ENCODE data around the gene PUM2.
"Not testable (repeated sequence)": the region's sequence is repeated elsewhere in the genome, so short reads cannot be mapped to it uniquely, and the experiment has no call there.

PUM2 gene

DNA sequence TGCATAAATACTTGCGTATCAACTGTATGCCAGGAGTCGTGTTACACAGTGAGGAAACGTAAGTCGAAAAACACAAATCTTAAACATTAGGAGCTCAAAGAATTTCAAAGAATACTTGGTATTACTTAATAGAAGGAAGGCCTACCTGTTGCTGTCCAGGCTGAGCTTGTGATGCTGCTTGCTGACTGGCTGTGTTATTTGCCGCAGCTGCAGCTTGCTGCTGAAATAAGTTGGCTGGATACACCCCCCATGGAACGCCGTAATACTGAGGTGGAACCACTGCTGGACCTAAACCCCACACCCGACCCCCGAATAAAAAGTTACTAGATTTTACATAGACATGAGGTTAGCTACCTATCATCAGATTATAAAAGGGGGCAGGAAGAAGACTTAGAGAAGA, 56.4 kb downstream of the PUM2 start:
- no peak for DNase-seq (ENCODE audit: low read depth)

GRCh38 chr2:20292984-20293383, 57.7 kb downstream of the PUM2 start:
- DNase-seq (ENCODE audit: low read depth): no peak

- no peak for DNase-seq (ENCODE audit: low read depth)
Observed at GRCh38 chr2:20291846-20292408, 58.7 kb downstream of the PUM2 start.

DNA sequence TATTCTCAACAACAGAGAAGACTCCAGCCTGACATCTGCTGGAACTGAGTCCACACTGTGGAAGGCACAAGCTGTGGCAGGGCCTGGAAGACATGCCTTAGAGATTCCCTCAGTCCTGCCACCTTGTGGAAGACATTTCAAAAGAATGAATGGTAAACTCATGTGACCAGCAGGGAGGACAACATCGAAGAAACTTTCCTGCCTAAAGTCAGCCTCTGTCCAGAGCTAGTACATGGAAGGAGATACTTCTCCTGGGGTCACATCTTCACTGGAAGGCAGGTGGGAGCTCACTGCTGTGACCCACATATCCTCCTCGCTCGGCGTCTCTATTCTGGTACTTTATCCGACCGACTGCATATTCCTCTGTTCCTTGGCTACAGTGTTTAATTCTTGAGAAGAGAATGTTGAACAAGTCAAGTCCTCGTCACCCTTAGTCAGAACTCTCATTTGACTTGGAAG, 59.5 kb downstream of the PUM2 start:
- DNase-seq (ENCODE audit: low read depth): peak; percentile 5

DNA sequence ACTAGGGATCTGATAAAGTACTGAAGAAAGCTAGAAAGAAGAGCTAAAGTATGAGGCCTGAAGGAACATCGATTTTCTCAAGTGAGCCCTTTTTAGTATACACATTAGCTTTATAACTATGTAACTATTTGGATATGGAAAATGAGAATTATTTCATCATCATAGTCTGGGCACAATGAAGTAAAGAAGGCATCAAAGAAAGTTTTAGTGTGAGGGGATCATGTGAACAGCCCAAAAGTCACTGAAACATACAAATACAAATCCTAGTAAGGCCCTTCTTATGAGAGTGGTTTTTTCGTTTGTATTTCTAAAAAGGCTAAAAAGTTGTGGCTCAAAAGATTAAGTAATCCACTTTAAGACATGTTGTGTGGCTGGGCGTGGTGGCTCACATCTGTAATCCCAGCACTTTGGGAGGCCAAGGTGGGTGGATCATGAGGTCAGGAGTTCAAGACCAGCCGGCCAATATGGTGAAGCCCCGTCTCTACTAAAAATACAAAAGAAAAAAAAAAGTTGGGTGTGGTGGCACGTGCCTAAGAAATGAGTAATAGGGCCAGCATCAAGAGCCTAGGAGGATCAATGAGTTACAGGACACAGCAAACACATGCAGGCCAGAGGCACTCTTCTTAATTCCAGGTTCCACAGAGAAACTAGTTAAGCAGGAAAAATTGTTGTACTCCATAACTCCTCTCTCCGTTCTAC, 61.9 kb downstream of the PUM2 start:
- DNase-seq (ENCODE audit: low read depth): no peak

DNA sequence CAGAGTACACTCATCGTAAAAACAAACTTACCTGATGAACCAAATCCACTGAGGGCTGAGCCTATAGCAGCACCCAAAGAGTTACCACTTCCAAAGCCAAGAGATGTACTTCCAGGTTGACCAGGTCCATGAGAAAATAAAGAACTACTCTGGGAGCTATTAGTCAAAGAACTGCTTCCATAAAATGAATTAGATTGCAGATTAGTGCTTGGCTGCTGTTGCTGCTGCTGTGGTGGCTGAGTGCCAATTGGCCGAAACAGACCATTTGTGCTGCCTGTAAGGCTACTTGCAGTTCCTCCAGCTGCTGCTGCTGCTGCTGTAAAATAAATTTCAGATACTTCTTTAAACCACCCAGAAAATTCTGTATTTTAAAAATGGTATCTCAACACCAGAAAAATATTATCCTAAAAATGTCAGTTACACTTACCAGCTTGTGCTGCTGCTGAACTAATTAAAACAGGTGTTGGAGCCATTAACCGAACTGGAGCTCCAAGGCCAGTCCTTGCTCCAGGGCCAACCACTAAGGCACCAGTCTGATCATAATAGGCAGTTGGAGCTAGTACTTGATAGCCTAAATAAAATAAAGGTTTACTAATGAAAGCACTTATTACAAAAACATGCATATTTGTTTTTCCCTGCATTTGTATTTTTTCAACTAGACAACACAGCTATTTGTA, 67.6 kb downstream of the PUM2 start:
- no peak for DNase-seq (ENCODE audit: low read depth)

- no peak for DNase-seq (ENCODE audit: low read depth)
Observed at GRCh38 chr2:20281876-20282275, 68.8 kb downstream of the PUM2 start.

GRCh38 chr2:20273042-20273441, 77.6 kb downstream of the PUM2 start:
- no peak for DNase-seq (ENCODE audit: low read depth)

DNA sequence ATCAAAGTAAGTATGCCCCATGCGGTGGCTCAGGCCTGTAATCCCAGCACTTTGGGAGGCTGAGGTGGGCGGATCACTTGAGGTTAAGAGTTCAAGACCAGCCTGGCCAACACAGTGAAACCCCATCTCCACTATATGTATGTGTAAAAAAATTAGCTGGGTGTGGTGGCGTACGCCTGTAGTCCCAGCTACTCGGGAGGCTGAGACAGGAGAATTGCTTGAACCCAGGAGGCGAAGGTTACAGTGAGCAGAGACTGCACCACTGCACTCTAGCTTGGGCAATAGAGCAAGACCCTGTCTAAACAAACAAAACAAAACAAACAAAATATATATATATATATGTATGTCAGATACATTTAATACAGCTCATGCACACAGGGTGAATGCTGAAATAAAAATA, 82.3 kb downstream of the PUM2 start:
- DNase-seq (ENCODE audit: low read depth): not testable (repeated sequence)

GRCh38 chr2:20267529-20267928, 83.1 kb downstream of the PUM2 start:
- DNase-seq (ENCODE audit: low read depth): no peak

- DNase-seq (ENCODE audit: low read depth): no peak
Observed at GRCh38 chr2:20264629-20265028, 86.0 kb downstream of the PUM2 start.

GRCh38 chr2:20257411-20257810, 93.2 kb downstream of the PUM2 start:
- no peak for DNase-seq (ENCODE audit: low read depth)

DNA sequence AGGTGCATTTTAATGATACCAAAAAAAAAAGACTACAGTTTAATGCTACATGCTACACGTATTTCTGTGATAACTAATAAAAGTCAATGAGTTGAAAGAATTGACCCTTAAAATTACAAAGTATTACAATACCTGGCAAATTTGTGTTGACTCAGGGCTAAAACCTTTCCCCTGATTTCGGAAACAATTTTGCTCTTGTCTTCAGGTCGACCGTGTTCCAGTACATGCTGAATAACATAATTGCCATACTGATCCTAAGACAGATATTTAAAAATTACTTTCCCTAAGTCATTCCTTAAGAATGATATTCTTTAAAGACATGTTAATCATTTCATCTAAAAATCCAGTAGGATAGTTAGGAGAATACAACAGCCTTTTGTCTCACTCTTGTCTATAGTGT, 95.9 kb downstream of the PUM2 start:
- no peak for DNase-seq (ENCODE audit: low read depth)

DNA sequence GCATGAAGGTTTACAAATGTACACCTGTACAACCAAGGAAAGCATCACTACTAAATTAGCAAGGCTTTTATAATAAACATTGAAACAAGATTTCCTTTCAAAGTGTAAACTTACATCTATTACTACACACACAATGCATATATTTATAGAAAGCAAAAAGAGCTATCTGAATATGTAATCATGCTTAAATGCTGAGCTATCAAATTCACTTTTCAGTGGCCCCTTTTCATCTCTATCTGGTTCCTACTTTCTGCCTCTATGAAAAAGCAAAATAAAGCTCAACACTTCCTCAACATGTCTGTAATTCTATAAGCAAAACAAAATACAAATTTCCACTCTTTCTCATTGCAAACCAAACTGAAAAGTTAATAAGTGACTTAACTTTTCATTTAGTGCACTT, 100.2 kb downstream of the PUM2 start:
- no peak for DNase-seq (ENCODE audit: low read depth)

DNA sequence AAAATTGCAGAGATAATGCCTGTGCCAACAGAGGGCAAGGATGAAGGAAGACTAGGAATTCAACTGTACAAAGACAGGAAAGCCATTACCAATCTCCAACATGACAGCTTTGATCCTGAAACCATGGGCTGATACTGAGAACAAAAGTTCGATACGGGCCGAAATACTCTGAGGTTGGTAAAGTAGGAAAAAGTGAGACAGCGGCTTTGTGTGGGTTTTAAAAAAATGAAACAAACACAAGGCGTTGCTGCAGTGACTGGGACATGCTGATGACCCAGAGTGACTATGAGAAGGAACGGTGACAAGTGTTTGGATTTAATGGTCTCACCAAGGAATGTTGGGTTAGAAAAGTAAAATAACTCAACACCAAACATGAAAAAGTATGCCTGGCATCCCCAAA, 101.5 kb downstream of the PUM2 start:
- no peak for DNase-seq (ENCODE audit: low read depth)

GRCh38 chr2:20247084-20247483, 103.6 kb downstream of the PUM2 start:
- no peak for DNase-seq (ENCODE audit: low read depth)

DNA sequence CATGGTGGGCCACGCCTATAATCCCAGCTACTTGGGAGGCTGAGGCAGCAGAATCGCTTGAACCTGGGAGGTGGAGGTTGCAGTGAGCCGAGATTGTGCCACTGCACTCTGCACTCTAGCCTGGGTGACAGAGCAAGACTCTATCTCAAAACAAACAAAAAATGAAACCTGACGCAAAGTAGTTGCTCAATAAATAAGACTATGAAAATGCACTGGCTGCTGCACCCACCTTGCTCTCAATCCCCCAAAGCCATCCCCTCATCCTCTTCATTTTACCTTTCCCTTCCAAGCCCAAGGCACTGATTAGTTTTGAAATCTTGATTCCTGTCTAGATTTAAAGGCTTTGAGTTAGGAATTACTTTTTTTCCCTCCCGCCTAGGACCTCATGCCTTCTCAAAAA, 107.0 kb downstream of the PUM2 start:
- DNase-seq (ENCODE audit: low read depth): not testable (repeated sequence)

GRCh38 chr2:20242727-20243377, 107.8 kb downstream of the PUM2 start:
- no peak for DNase-seq (ENCODE audit: low read depth)

GRCh38 chr2:20241973-20242726, 108.5 kb downstream of the PUM2 start:
- DNase-seq (ENCODE audit: low read depth): no peak

DNA sequence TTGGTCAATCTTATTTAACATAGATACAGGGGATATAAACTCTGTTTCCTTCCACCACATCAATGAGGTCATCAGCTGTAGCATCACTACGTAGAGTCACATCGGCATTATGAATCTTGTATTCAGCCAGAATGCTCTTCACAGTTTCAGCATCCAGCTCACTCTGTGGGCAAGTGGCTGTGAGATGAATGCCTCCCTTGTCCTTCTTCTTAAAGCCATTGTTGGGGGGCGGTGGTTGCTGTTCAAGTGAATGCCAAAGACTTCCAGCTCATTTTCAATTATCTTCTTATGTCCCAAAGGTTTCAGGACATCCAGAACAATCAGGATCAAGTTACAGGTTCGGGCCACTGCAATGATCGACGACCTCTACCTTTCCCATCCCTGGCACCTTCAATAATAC, 110.4 kb downstream of the PUM2 start:
- DNase-seq (ENCODE audit: low read depth): not testable (repeated sequence)

- DNase-seq (ENCODE audit: low read depth): no peak
Observed at GRCh38 chr2:20236496-20236895, 114.1 kb downstream of the PUM2 start.

GRCh38 chr2:20235655-20236305, 114.9 kb downstream of the PUM2 start:
- DNase-seq (ENCODE audit: low read depth): no peak

All from activated T-cell treated with anti-CD3 and anti-CD28 coated beads for 24 hours (primary cell).